PC-3 (cell line): ENCODE results near the gene PPP1R3D.

Experiments
- EZH2 ChIP-seq: fragments of 300-600 bp; sonication (generic); IDR thresholded peaks from one replicate; pipeline ENCODE4 v1.6.1; 2017; ENCODE audit warnings: antibody characterized with exemption, mild to moderate bottlenecking, low read length; ENCODE audit not compliant: unreplicated experiment
- EZH2phosphoT487 ChIP-seq: fragments of 300-600 bp; sonication (generic); IDR thresholded peaks from 2 replicates; pipeline ENCODE4 v1.6.1; 2018; ENCODE audit warnings: mild to moderate bottlenecking, antibody characterized with exemption, low read length, borderline replicate concordance
- TF ChIP-seq, protein P1 (sequence below): fragments of 300-600 bp; sonication (generic); conservative IDR thresholded peaks from 2 replicates; pipeline ENCODE4 v1.5.1; 2017; ENCODE audit warnings: antibody characterized with exemption, low read depth, mild to moderate bottlenecking, low read length

DNA sequence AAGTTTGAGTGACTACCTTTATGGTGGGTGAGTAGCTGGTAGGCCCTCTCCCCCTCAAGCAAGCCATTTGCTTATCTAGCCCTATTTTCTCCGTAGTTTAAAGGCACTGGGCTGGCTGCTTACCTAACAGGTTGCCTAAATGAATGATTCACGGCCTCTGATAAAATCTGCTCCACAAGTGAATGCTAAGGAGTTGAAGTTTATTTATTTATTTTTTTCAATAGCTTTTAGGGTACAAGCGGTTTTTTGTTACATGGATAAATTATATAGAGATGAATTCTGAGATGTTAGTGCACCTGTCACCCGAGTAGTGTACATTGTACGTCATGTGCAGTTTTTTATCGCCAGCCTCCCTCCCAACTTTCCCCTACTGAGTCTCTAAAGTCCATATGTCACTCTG lies 9.8 kb upstream of the PPP1R3D start:
- TF ChIP-seq, protein P1, sequence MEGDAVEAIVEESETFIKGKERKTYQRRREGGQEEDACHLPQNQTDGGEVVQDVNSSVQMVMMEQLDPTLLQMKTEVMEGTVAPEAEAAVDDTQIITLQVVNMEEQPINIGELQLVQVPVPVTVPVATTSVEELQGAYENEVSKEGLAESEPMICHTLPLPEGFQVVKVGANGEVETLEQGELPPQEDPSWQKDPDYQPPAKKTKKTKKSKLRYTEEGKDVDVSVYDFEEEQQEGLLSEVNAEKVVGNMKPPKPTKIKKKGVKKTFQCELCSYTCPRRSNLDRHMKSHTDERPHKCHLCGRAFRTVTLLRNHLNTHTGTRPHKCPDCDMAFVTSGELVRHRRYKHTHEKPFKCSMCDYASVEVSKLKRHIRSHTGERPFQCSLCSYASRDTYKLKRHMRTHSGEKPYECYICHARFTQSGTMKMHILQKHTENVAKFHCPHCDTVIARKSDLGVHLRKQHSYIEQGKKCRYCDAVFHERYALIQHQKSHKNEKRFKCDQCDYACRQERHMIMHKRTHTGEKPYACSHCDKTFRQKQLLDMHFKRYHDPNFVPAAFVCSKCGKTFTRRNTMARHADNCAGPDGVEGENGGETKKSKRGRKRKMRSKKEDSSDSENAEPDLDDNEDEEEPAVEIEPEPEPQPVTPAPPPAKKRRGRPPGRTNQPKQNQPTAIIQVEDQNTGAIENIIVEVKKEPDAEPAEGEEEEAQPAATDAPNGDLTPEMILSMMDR = no peak
- no peak for TF ChIP-seq EZH2phosphoT487
- TF ChIP-seq EZH2 = no peak
